Suprapubic skin (tissue), 4 donors: ENCODE measurements around the gene OR8B3. TPM values are rescaled to one million over a fixed set of nuclear protein-coding genes. Genes with fewer than 3 reads are reported as not detected.
"Not testable (repeated sequence)": the region's sequence is repeated elsewhere in the genome, so short reads cannot be mapped to it uniquely, and the experiment has no call there.

ENCODE experiments used
- DNase-seq, 2 donors: peaks; one replicate each; pipeline ENCODE4 v3.0.0-alpha.2; 2019; ENCODE audit warnings: low spot score in 2 of 2
- H3K27ac ChIP-seq: fragments of 200-600 bp; sonication (generic); one replicate; pipeline ENCODE4 v1.5.1; 2019
- H3K27me3 ChIP-seq: fragments of 200-600 bp; sonication (generic); one replicate; pipeline ENCODE4 v1.5.1; 2019
- H3K36me3 ChIP-seq: fragments of 200-600 bp; sonication (generic); one replicate; pipeline ENCODE4 v1.5.1; 2019
- H3K4me1 ChIP-seq: fragments of 200-600 bp; sonication (generic); one replicate; pipeline ENCODE4 v1.5.1; 2019
- H3K4me3 ChIP-seq: fragments of 200-600 bp; sonication (generic); one replicate; pipeline ENCODE4 v1.5.1; 2019; ENCODE audit warnings: mild to moderate bottlenecking
- H3K9me3 ChIP-seq: fragments of 200-600 bp; sonication (generic); one replicate; pipeline ENCODE4 v1.5.1; 2019
- EP300 ChIP-seq: sonication (generic); formaldehyde crosslinking; IDR thresholded peaks from one replicate; pipeline ENCODE4 v1.6.1; 2017; ENCODE audit warnings: antibody characterized with exemption
- POLR2A ChIP-seq, 2 donors: fragments of 450-650 bp; IDR thresholded peaks; one replicate each; pipeline ENCODE4 v1.6.1; 2017; ENCODE audit warnings: antibody characterized with exemption in 2 of 2, mild to moderate bottlenecking in 2 of 2, moderate library complexity in 2 of 2
- POLR2AphosphoS5 ChIP-seq, 3 donors: sonication (generic); formaldehyde crosslinking; IDR thresholded peaks; one replicate each; pipeline ENCODE4 v1.6.1; 2017; ENCODE audit warnings: antibody characterized with exemption in 3 of 3
- WGBS: methylation state at CpG from one replicate; pipeline ENCODE4 v1.1.5; 2018; 5-methylcytosine and 5-hydroxymethylcytosine counted together
- total RNA-seq, 4 donors: library from RNA; depleted of rRNA; stranded (reverse); fragments of >200 nt; gene quantifications; one replicate each; pipeline ENCODE4 v1.1.0, GENCODE V29; 2016
- TF ChIP-seq, protein P1 (sequence below), 2 donors: fragments of 200-600 bp in 1 of 2; fragments of 450-650 bp in 1 of 2; sonication (generic) in 1 of 2; IDR thresholded peaks; one replicate each; pipeline ENCODE4 v1.5.1; 2016 to 2019; ENCODE audit warnings: antibody characterized with exemption in 2 of 2, mild to moderate bottlenecking in 1 of 2, moderate library complexity in 1 of 2

OR8B3 gene
- total RNA-seq, 4 donors from 2014 or later, result not detected

- DNase-seq, result no peak
Observed at GRCh38 chr11:124402326-124402922, 3.6 kb upstream of the OR8B3 start.

DNA sequence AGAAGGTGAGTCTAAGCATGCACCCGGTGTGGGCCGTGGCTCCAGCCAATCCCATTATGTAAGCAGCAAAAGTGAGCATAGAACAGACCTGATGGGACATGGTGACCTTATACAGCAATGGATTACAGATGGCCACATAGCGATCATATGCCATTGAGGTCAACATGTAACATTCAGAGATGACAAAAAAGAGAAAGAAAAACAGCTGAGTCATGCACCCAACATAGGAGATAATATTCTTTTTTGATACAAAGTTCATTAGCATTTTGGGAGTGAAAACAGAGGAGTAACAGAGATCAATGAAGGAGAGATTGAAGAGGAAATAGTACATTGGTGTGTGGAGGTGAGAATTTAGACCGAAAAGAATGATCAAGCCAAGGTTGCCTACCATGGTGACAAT, 2.0 kb downstream of the OR8B3 start:
- not testable (repeated sequence) for H3K9me3 ChIP-seq, H3K27ac ChIP-seq, H3K4me3 ChIP-seq, H3K36me3 ChIP-seq, H3K4me1 ChIP-seq, H3K27me3 ChIP-seq, DNase-seq
- WGBS, result 90% methylated on average over 2 of the region's 4 CpGs

More at GRCh38 chr11:124402326-124402922, 3.6 kb upstream of the OR8B3 start:
- WGBS, result 53% methylated on average over 8 of the region's 8 CpGs
- Histone ChIP-seq H3K4me3 (no peak overlapping the region), H3K9me3 (no peaks in the 10 kb centered on the region), H3K36me3 (no peaks in the 10 kb centered on the region), H3K27me3 (no peaks in the 10 kb centered on the region), H3K4me1 (no peaks in the 10 kb centered on the region), H3K27ac (no peak overlapping the region)
- no peak for TF ChIP-seq EP300
- TF ChIP-seq, protein P1, sequence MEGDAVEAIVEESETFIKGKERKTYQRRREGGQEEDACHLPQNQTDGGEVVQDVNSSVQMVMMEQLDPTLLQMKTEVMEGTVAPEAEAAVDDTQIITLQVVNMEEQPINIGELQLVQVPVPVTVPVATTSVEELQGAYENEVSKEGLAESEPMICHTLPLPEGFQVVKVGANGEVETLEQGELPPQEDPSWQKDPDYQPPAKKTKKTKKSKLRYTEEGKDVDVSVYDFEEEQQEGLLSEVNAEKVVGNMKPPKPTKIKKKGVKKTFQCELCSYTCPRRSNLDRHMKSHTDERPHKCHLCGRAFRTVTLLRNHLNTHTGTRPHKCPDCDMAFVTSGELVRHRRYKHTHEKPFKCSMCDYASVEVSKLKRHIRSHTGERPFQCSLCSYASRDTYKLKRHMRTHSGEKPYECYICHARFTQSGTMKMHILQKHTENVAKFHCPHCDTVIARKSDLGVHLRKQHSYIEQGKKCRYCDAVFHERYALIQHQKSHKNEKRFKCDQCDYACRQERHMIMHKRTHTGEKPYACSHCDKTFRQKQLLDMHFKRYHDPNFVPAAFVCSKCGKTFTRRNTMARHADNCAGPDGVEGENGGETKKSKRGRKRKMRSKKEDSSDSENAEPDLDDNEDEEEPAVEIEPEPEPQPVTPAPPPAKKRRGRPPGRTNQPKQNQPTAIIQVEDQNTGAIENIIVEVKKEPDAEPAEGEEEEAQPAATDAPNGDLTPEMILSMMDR (IDR thresholded peaks at IDR 0.05), result peak in 1 of 2 donors; percentile 56

DNA sequence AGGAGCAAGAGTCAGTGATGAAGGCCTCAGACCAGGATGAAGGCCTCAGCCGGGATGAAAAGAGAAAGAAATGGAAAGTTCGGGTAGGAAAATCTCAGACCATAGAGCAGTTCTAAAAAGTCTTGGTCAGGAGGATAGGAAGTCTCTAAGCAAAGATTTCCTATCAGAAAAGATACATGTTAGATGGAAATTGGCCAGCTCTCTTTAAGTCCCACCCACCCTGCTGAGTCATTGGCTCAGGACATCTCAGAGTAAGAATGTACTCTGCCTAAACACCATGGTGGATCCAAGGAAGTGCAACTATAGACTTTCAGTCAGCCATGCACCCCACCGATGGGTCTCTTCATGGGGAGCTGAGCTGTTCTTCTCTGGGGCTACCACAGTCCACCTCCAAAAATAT, 4.4 kb downstream of the OR8B3 start:
- DNase-seq, result no peak
- Histone ChIP-seq H3K36me3 (no peaks in the 10 kb centered on the region), H3K4me3 (no peak overlapping the region), H3K4me1 (no peaks in the 10 kb centered on the region), H3K27ac (no peak overlapping the region), H3K9me3 (no peaks in the 10 kb centered on the region), H3K27me3 (no peaks in the 10 kb centered on the region)
- 81% methylated on average over 3 of the region's 3 CpGs for WGBS
- TF ChIP-seq POLR2AphosphoS5 (IDR thresholded peaks at IDR 0.05), result no peak
- TF ChIP-seq POLR2A (IDR thresholded peaks at IDR 0.05), result no peak
- no peak for TF ChIP-seq EP300
- TF ChIP-seq, protein P1 (IDR thresholded peaks at IDR 0.05), result no peak

- no peaks in the 10 kb centered on the region for H3K9me3 ChIP-seq
Observed at GRCh38 chr11:124384399-124384798, 14.4 kb downstream of the OR8B3 start, which contains the start of gene OR8B2. Gene OR8B2, minus strand, starts transcription at chr11:124384499. Its CDS starts 1,156 bp downstream, at chr11:124383343.

DNA sequence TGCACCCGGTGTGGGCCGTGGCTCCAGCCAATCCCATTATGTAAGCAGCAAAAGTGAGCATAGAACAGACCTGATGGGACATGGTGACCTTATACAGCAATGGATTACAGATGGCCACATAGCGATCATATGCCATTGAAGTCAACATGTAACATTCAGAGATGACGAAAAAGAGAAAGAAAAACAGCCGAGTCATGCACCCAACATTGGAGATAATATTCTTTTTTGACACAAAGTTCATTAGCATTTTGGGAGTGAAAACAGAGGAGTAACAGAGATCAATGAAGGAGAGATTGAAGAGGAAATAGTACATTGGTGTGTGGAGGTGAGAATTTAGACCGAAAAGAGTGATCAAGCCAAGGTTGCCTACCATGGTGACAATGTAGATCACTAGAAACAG, 16.0 kb downstream of the OR8B3 start:
- H3K36me3 ChIP-seq, H3K9me3 ChIP-seq, H3K27ac ChIP-seq, H3K4me1 ChIP-seq, H3K4me3 ChIP-seq, H3K27me3 ChIP-seq, DNase-seq: not testable (repeated sequence)
- 94% methylated on average over 4 of the region's 6 CpGs for WGBS

More at GRCh38 chr11:124384399-124384798, 14.4 kb downstream of the OR8B3 start, which contains the start of gene OR8B2:
- no peak for DNase-seq
- TF ChIP-seq, protein P1 (IDR thresholded peaks at IDR 0.05), result no peak
- TF ChIP-seq POLR2AphosphoS5 (IDR thresholded peaks at IDR 0.05) (no peak), EP300 (no peak), POLR2A (IDR thresholded peaks at IDR 0.05) (no peak)
- no peaks in the 10 kb centered on the region for H3K36me3 ChIP-seq
- 78% methylated on average over 2 of the region's 2 CpGs for WGBS
- no peak within 1 kb of the TSS for H3K27ac ChIP-seq
- no peaks in the 10 kb centered on the region for H3K4me1 ChIP-seq
- no peak within 1 kb of the TSS for H3K4me3 ChIP-seq
- no peaks in the 10 kb centered on the region for H3K27me3 ChIP-seq

DNA sequence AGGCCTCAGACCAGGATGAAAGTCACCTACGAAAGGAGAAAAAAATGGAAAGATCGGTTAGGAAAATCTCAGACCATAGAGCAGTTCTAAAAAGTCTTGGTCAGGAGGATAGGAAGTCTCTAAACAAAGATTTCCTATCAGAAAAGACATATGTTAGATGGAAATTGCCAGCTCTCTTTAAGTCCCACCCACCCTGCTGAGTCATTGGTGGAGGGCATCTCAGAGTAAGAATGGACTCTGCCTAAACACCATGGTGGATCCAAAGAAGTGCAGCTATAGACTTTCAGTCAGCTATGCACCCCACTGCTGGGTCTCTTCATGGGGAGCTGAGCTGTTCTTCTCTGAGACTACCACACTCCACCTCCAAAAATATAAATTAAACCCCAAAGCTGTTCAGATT, 18.2 kb downstream of the OR8B3 start:
- H3K27me3 ChIP-seq, result no peaks in the 10 kb centered on the region
- DNase-seq, result no peak
- H3K4me1 ChIP-seq, result no peaks in the 10 kb centered on the region
- H3K9me3 ChIP-seq, result no peaks in the 10 kb centered on the region
- H3K4me3 ChIP-seq, result no peak overlapping the region
- no peak overlapping the region for H3K27ac ChIP-seq
- H3K36me3 ChIP-seq, result no peaks in the 10 kb centered on the region
- TF ChIP-seq POLR2A (IDR thresholded peaks at IDR 0.05) (no peak), POLR2AphosphoS5 (IDR thresholded peaks at IDR 0.05) (no peak), EP300 (no peak)
- TF ChIP-seq, protein P1 (IDR thresholded peaks at IDR 0.05), result no peak
- 97% methylated on average over 2 of the region's 2 CpGs for WGBS
